Endodermal cell (in vitro differentiated cells): ENCODE results near the gene TBC1D1. TPM values are rescaled to one million over a fixed set of nuclear protein-coding genes. Genes with fewer than 3 reads are reported as not detected.

ENCODE experiments used
- DNase-seq: peaks from one replicate; pipeline ENCODE4 v3.0.0-alpha.2; 2017
- H3K27ac ChIP-seq: 2 replicates; pipeline ENCODE4 v1.5.1; 2013; ENCODE audit warnings: mild to moderate bottlenecking, low read depth, low read length, moderate library complexity
- H3K27me3 ChIP-seq: 2 replicates; pipeline ENCODE4 v1.6.1; 2013; ENCODE audit warnings: mild to moderate bottlenecking, low read length, moderate library complexity; ENCODE audit not compliant: insufficient read depth, control insufficient read depth, poor library complexity, severe bottlenecking
- H3K36me3 ChIP-seq: 2 replicates; pipeline ENCODE4 v1.7.0; 2013; ENCODE audit warnings: mild to moderate bottlenecking, low read length, moderate library complexity; ENCODE audit not compliant: control insufficient read depth, insufficient read depth
- H3K4me1 ChIP-seq: one replicate; pipeline ENCODE4 v1.7.0; 2013; ENCODE audit warnings: low read length; ENCODE audit not compliant: control insufficient read depth, insufficient read depth
- H3K4me3 ChIP-seq: 2 replicates; pipeline ENCODE4 v1.5.1; 2013; ENCODE audit warnings: mild to moderate bottlenecking, low read length, moderate library complexity
- H3K9ac ChIP-seq: 2 replicates; pipeline ENCODE4 v1.6.1; 2013; ENCODE audit warnings: mild to moderate bottlenecking, low read length, moderate library complexity; ENCODE audit not compliant: poor library complexity, severe bottlenecking; ENCODE audit errors: extremely low read depth
- H3K9me3 ChIP-seq: 2 replicates; pipeline ENCODE4 v1.6.1; 2013; ENCODE audit warnings: mild to moderate bottlenecking, low read length, moderate library complexity; ENCODE audit not compliant: control insufficient read depth
- H3K27ac Mint-ChIP-seq: 2 replicates; pipeline ENCODE4 v1.8.0; 2020; ENCODE audit warnings: mixed read lengths
- H3K27me3 Mint-ChIP-seq: 2 replicates; pipeline ENCODE4 v1.8.0; 2021; ENCODE audit warnings: mild to moderate bottlenecking, mixed read lengths; ENCODE audit not compliant: insufficient read depth
- H3K36me3 Mint-ChIP-seq: 2 replicates; pipeline ENCODE4 v1.8.0; 2020; ENCODE audit warnings: low read depth, mixed read lengths
- H3K4me1 Mint-ChIP-seq: 2 replicates; pipeline ENCODE4 v1.8.0; 2020; ENCODE audit warnings: mixed read lengths
- H3K4me3 Mint-ChIP-seq: 2 replicates; pipeline ENCODE4 v1.8.0; 2020; ENCODE audit warnings: mild to moderate bottlenecking, moderate library complexity, mixed read lengths
- H3K9me3 Mint-ChIP-seq: 2 replicates; pipeline ENCODE4 v1.8.0; 2020; ENCODE audit warnings: mild to moderate bottlenecking, mixed read lengths
- CTCF ChIP-seq: fragments of 200-600 bp; sonication (generic); conservative IDR thresholded peaks from 2 replicates; pipeline ENCODE4 v1.5.0; 2021; ENCODE audit warnings: antibody characterized with exemption, mild to moderate bottlenecking
- WGBS, 2 experiments: methylation state at CpG; one replicate each; pipeline versions ENCODE4 v1.1.5 to v1.1.7; 2013; ENCODE audit warnings: missing lambda C conversion rate in 2 of 2, mixed read lengths in 1 of 2; ENCODE audit not compliant: insufficient coverage in 1 of 2, insufficient read length in 1 of 2; 5-methylcytosine and 5-hydroxymethylcytosine counted together
- total RNA-seq, 2 donors: library from RNA; stranded (reverse); fragmentation: NEBNext Ultra II Directional in 1 of 2; extraction: Animal tissue kit (Norgen Biotek cat#: 25700) in 1 of 2; gene quantifications; 2 replicates in 1 of 2; 3 replicates in 1 of 2; pipeline ENCODE4 v1.2.1, GENCODE V29; 2021

The TBC1D1 gene
- total RNA-seq, 2 donors from 2014 or later, result 110 to 122 TPM

DNA sequence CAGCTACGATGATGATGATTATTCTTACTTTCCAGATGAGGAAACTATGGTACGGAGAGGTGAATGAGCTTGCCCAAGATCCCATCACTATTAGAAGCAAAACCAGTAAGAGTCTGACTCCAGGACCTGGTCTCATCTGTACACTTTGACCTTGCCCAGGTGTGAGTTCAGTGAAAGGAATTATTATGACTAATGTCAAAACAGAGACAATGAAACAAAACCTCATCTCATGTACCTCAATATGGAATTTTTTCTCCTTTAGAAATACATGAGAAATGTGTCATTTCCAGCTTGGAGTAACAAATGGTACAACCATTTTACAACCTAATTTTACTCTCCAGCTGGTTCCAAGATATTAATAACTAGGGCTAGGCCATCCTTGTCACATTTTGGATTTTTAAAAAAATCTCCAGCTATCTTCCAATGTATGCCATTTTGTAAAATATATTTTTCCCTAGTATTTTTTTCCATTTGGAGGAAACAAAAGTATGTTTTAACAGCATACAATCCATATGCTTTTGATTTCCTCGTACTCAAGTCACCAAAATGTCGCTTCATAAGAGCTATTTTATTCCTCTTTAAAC lies 283.1 kb downstream of the TBC1D1 start:
- Histone ChIP-seq H3K36me3 (no peaks in the 10 kb centered on the region), H3K4me1 (no peaks in the 10 kb centered on the region), H3K27me3 (no peaks in the 10 kb centered on the region), H3K9ac (no peak overlapping the region), H3K27ac (no peak overlapping the region), H3K4me3 (no peak overlapping the region), H3K9me3 (no peaks in the 10 kb centered on the region)
- Mint-ChIP-seq H3K27me3 (no peaks in the 10 kb centered on the region), H3K27ac (no peak overlapping the region), H3K9me3 (peaks cover 9% of the 10 kb centered on the region), H3K36me3 (peaks cover 1% of the 10 kb centered on the region), H3K4me3 (no peak overlapping the region), H3K4me1 (no peaks in the 10 kb centered on the region)
- 87 to 92% methylated on average over 4 of the region's 4 CpGs for WGBS, 2 experiments
- no peak for DNase-seq
- TF ChIP-seq CTCF, result no peak

GRCh38 chr4:38174801-38175200 lies 283.9 kb downstream of the TBC1D1 start:
- H3K9me3 Mint-ChIP-seq, result peaks cover 15% of the 10 kb centered on the region
- no peak for TF ChIP-seq CTCF
- peaks cover 2% of the 10 kb centered on the region for H3K36me3 Mint-ChIP-seq
- H3K27ac Mint-ChIP-seq, result no peak overlapping the region
- 81 to 92% methylated on average over 2 of the region's 2 CpGs for WGBS, 2 experiments
- H3K4me1 Mint-ChIP-seq, result peaks cover 1% of the 10 kb centered on the region
- no peak overlapping the region for H3K27ac ChIP-seq
- H3K36me3 ChIP-seq, result no peaks in the 10 kb centered on the region
- no peak overlapping the region for H3K4me3 ChIP-seq
- DNase-seq, result no peak
- no peak overlapping the region for H3K4me3 Mint-ChIP-seq
- no peaks in the 10 kb centered on the region for H3K4me1 ChIP-seq
- no peaks in the 10 kb centered on the region for H3K9me3 ChIP-seq
- H3K9ac ChIP-seq, result no peak overlapping the region
- no peaks in the 10 kb centered on the region for H3K27me3 ChIP-seq
- H3K27me3 Mint-ChIP-seq, result no peaks in the 10 kb centered on the region

- no peaks in the 10 kb centered on the region for H3K4me1 ChIP-seq
- no peak overlapping the region for H3K9ac ChIP-seq
- H3K9me3 Mint-ChIP-seq, result peaks cover 27% of the 10 kb centered on the region
- peaks cover 2% of the 10 kb centered on the region for H3K9me3 ChIP-seq
- peaks cover 2% of the 10 kb centered on the region for H3K4me1 Mint-ChIP-seq
- no peak overlapping the region for H3K4me3 ChIP-seq
- H3K27me3 Mint-ChIP-seq, result no peaks in the 10 kb centered on the region
- TF ChIP-seq CTCF, result no peak
- WGBS, 2 experiments, result 92 to 97% methylated on average over 6 to 7 of the region's 7 CpGs
- H3K27ac Mint-ChIP-seq, result no peak overlapping the region
- no peaks in the 10 kb centered on the region for H3K27me3 ChIP-seq
- no peaks in the 10 kb centered on the region for H3K36me3 ChIP-seq
- no peak overlapping the region for H3K27ac ChIP-seq
- peaks cover 2% of the 10 kb centered on the region for H3K36me3 Mint-ChIP-seq
- no peak for DNase-seq
- H3K4me3 Mint-ChIP-seq, result no peak overlapping the region
Observed at GRCh38 chr4:38176165-38176564, 285.3 kb downstream of the TBC1D1 start.
